ENCODE measurements around the gene AKR1C2.

DNA sequence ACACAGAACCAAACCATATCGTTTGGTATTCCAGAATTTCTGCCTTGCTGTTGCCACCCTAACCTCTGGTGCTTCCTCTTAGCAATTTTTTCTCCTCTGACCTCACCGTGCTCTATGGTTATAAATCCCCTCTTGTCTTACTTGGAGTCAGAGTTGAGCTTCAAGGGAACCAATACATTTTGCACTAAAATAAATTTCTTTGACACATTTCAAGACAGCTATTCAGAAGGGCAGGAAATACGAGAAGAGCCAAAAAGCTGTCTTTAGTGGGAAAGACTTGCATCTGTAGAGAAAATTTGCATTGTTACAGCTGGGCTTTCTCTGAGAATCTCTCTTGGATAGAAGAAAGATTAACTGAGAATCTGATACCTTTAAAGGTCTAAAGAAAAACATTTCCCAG, 14.5 kb upstream of the AKR1C2 start:
- no peak for TF ChIP-seq EZH2phosphoT487 (IDR thresholded peaks at IDR 0.05; ENCODE audit: borderline replicate concordance, low read length)
- TF ChIP-seq, protein P1, sequence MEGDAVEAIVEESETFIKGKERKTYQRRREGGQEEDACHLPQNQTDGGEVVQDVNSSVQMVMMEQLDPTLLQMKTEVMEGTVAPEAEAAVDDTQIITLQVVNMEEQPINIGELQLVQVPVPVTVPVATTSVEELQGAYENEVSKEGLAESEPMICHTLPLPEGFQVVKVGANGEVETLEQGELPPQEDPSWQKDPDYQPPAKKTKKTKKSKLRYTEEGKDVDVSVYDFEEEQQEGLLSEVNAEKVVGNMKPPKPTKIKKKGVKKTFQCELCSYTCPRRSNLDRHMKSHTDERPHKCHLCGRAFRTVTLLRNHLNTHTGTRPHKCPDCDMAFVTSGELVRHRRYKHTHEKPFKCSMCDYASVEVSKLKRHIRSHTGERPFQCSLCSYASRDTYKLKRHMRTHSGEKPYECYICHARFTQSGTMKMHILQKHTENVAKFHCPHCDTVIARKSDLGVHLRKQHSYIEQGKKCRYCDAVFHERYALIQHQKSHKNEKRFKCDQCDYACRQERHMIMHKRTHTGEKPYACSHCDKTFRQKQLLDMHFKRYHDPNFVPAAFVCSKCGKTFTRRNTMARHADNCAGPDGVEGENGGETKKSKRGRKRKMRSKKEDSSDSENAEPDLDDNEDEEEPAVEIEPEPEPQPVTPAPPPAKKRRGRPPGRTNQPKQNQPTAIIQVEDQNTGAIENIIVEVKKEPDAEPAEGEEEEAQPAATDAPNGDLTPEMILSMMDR (IDR thresholded peaks at IDR 0.05; ENCODE audit: low read depth, low read length, poor library complexity, severe bottlenecking): no peak

Data from DOHH2 (cell line).